ENCODE data around the gene ARHGAP26.
"Not testable (repeated sequence)": the region's sequence is repeated elsewhere in the genome, so short reads cannot be mapped to it uniquely, and the experiment has no call there.

Gene ARHGAP26

DNA sequence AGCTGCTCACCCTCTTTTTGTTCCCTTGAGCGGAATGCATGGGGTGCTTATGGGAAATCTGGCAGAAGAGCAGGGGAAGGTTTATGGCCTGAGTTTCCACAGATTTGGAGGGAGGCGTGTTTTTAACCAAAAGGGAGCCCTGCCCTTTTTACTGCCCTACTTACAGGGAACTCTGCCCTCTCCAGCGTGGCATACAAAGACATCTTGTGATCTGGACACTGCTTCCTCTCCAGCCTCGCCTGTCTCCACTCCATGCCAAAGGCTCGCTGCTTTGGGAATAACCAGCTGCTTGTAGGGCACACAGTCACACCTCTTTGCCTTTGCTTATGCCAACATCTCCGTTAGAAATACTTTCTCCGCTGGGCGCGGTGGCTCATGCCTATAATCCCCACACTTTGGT, 314.2 kb downstream of the ARHGAP26 start:
- H3K9ac ChIP-seq (ENCODE audit: low read depth in 1 of 2, low read length in 2 of 2): no peak overlapping the region

DNA sequence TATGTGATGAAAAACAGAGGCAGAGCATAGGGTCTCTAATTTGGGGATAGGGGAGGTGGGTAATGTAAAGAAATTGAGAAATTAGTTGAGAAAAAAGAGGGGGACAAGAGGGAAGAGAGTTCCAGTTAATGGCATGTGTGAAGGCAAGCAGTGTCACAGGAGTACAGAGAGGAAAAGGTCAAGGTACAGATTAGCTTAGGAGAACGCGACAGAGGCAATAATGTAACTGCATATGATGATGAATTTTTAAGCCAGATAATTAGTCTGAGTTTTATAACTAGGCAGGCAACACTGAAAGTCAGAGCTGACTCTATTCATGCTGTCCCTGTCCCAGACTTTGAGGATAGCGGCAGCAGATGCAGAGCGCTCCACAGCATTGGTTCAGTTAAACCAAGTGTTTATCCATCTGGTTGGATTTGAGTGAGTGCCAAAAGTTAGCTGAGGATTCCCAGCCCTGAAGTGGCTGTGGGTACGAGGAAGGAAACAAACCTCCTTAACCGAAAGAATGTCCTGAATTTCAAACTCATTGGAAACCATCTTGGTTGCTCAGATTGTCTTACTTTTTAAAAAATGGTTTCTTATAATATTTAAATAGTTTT, 315.2 kb downstream of the ARHGAP26 start:
- H3K4me1 ChIP-seq (ENCODE audit: control insufficient read depth in 1 of 2, insufficient read depth in 2 of 2, low read length in 2 of 2): peaks cover 5 to 7% of the 10 kb centered on the region in 2 donors
- peaks cover 0 to 3% of the 10 kb centered on the region in 2 donors for H3K36me3 ChIP-seq (ENCODE audit: control insufficient read depth in 1 of 2, insufficient read depth in 2 of 2, low read length in 2 of 2)
- peak overlapping the region in 1 of 2 donors; percentile 21 for H3K4me3 ChIP-seq (ENCODE audit: low read depth in 1 of 2, low read length in 2 of 2)
- no peaks in the 10 kb centered on the region for H3K9me3 ChIP-seq (ENCODE audit: control insufficient read depth in 1 of 2, low read length in 2 of 2)
- no peak overlapping the region for H3K27ac ChIP-seq (ENCODE audit: low read depth, low read length)
- no peak overlapping the region for H3K9ac ChIP-seq (ENCODE audit: low read depth in 1 of 2, low read length in 2 of 2)
- H3K27me3 ChIP-seq (ENCODE audit: control insufficient read depth in 1 of 2, insufficient read depth in 2 of 2, low read length in 2 of 2): no peaks in the 10 kb centered on the region

More for the DNA sequence above, 314.2 kb downstream of the ARHGAP26 start:
- Histone ChIP-seq H3K27me3 (ENCODE audit: control insufficient read depth in 1 of 2, insufficient read depth in 2 of 2, low read length in 2 of 2) (no peaks in the 10 kb centered on the region), H3K9me3 (ENCODE audit: control insufficient read depth in 1 of 2, low read length in 2 of 2) (no peaks in the 10 kb centered on the region), H3K36me3 (ENCODE audit: control insufficient read depth in 1 of 2, insufficient read depth in 2 of 2, low read length in 2 of 2) (peaks cover 0 to 3% of the 10 kb centered on the region in 2 donors), H3K4me1 (ENCODE audit: control insufficient read depth in 1 of 2, insufficient read depth in 2 of 2, low read length in 2 of 2) (peaks cover 5 to 7% of the 10 kb centered on the region in 2 donors), H3K4me3 (ENCODE audit: low read depth in 1 of 2, low read length in 2 of 2) (no peak overlapping the region), H3K27ac (ENCODE audit: low read depth, low read length) (no peak overlapping the region)

DNA sequence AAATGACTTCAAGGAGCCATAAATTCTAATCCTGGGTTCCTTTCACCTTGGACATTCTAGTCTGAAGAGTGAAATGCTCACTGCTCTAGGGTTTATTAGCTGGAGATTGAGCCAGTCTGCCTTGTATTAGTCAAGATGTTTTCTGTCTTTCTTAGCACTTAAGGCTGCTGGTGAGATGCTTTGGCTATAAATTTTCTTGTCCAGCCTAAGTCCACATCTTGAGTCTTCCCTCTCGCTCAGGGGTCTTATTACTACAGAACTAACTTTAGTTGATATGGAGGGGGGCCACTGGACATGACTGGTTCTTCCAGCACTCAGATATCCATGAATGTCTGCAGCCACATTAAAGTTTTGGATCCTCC, 316.4 kb downstream of the ARHGAP26 start:
- no peak overlapping the region for H3K27ac ChIP-seq (ENCODE audit: low read depth, low read length)
- H3K4me1 ChIP-seq (ENCODE audit: control insufficient read depth in 1 of 2, insufficient read depth in 2 of 2, low read length in 2 of 2): peaks cover 5 to 7% of the 10 kb centered on the region in 2 donors
- peaks cover 0 to 3% of the 10 kb centered on the region in 2 donors for H3K36me3 ChIP-seq (ENCODE audit: control insufficient read depth in 1 of 2, insufficient read depth in 2 of 2, low read length in 2 of 2)
- H3K4me3 ChIP-seq (ENCODE audit: low read depth in 1 of 2, low read length in 2 of 2): no peak overlapping the region
- H3K9me3 ChIP-seq (ENCODE audit: control insufficient read depth in 1 of 2, low read length in 2 of 2): no peaks in the 10 kb centered on the region
- H3K27me3 ChIP-seq (ENCODE audit: control insufficient read depth in 1 of 2, insufficient read depth in 2 of 2, low read length in 2 of 2): no peaks in the 10 kb centered on the region
- H3K9ac ChIP-seq (ENCODE audit: low read depth in 1 of 2, low read length in 2 of 2): no peak overlapping the region

DNA sequence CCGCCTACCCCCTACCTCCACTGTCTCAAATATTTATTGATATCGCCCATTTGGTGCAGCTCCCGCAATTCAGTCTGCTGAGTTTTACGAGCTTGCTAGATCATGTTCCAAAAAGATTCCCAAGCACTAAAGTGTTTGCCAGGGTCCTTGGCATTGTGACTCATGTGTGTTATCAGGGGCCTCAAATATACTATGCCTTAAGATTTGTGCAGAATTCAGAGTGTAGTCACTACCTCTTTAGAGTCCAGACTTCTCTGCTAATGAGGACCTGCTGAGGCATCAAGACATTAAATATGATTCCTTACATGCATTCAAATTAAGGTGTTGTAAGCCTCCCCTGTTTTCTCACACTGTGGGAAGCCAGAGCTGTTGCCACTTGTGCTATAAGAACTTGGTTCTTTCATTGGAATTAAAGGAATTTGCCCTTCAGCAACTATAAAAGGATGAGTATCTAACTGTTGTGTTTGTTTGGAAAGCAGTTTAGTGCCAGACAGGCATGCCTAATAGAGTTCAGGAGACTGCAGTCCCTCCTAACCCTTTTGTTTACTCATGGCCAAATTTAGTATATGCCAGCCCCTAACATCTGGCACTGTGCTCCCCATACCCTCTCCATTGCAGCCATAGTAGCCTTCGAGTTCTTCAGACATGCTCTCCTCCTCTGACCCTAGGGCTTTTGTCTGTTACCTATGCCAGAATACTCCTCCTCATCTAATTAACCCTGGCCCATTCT, 316.9 kb downstream of the ARHGAP26 start:
- Histone ChIP-seq H3K9me3 (ENCODE audit: control insufficient read depth in 1 of 2, low read length in 2 of 2) (no peaks in the 10 kb centered on the region), H3K4me1 (ENCODE audit: control insufficient read depth in 1 of 2, insufficient read depth in 2 of 2, low read length in 2 of 2) (peaks cover 5 to 7% of the 10 kb centered on the region in 2 donors), H3K4me3 (ENCODE audit: low read depth in 1 of 2, low read length in 2 of 2) (no peak overlapping the region), H3K36me3 (ENCODE audit: control insufficient read depth in 1 of 2, insufficient read depth in 2 of 2, low read length in 2 of 2) (peaks cover 0 to 3% of the 10 kb centered on the region in 2 donors), H3K27ac (ENCODE audit: low read depth, low read length) (no peak overlapping the region), H3K27me3 (ENCODE audit: control insufficient read depth in 1 of 2, insufficient read depth in 2 of 2, low read length in 2 of 2) (no peaks in the 10 kb centered on the region), H3K9ac (ENCODE audit: low read depth in 1 of 2, low read length in 2 of 2) (no peak overlapping the region)

DNA sequence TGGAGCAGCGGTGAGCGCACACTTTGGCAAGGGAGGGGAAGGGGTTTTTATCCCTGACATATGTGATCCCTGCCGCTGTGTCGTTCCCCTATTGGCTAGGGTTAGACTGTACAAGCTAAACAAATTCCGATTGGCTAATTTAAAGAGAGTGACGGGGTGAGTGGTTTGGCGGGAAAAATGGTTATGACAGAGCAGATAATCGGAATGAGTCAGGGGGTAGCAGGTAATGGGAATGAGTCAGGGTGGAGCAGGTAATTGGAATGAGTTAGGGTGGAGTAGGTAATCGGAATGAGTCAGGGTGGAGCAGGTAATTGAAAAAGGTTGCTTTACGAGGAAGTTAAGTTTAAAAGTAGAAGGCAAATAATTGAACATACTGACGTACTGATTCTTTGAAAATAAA, 318.5 kb downstream of the ARHGAP26 start:
- not testable (repeated sequence) for H3K4me1 ChIP-seq (ENCODE audit: control insufficient read depth in 1 of 2, insufficient read depth in 2 of 2, low read length in 2 of 2); H3K4me3 ChIP-seq (ENCODE audit: low read depth in 1 of 2, low read length in 2 of 2); H3K9me3 ChIP-seq (ENCODE audit: control insufficient read depth in 1 of 2, low read length in 2 of 2); H3K9ac ChIP-seq (ENCODE audit: low read depth in 1 of 2, low read length in 2 of 2); H3K27ac ChIP-seq (ENCODE audit: low read depth, low read length); H3K36me3 ChIP-seq (ENCODE audit: control insufficient read depth in 1 of 2, insufficient read depth in 2 of 2, low read length in 2 of 2); H3K27me3 ChIP-seq (ENCODE audit: control insufficient read depth in 1 of 2, insufficient read depth in 2 of 2, low read length in 2 of 2)

DNA sequence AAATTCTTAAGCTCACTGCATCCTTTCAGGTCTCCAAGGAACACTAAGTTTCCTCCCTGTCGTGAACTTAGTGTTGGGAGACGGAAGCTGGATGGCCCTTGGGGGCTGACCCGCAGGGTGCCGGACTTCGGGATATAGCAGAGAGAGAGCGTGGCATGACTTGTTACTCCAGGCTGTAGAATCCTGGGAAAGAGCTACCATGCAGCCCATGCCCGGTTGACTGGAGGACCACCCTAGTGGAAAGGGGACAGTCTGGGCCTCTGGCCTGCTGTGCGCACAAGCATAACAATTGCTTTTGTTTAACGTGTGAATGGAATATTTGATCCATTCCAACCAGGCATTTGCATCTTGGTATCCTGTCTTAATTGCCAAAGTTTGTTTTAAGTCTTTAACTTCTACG, 319.9 kb downstream of the ARHGAP26 start:
- H3K27ac ChIP-seq (ENCODE audit: low read depth, low read length); H3K4me1 ChIP-seq (ENCODE audit: control insufficient read depth in 1 of 2, insufficient read depth in 2 of 2, low read length in 2 of 2); H3K36me3 ChIP-seq (ENCODE audit: control insufficient read depth in 1 of 2, insufficient read depth in 2 of 2, low read length in 2 of 2); H3K9me3 ChIP-seq (ENCODE audit: control insufficient read depth in 1 of 2, low read length in 2 of 2); H3K9ac ChIP-seq (ENCODE audit: low read depth in 1 of 2, low read length in 2 of 2); H3K4me3 ChIP-seq (ENCODE audit: low read depth in 1 of 2, low read length in 2 of 2); H3K27me3 ChIP-seq (ENCODE audit: control insufficient read depth in 1 of 2, insufficient read depth in 2 of 2, low read length in 2 of 2): not testable (repeated sequence)

DNA sequence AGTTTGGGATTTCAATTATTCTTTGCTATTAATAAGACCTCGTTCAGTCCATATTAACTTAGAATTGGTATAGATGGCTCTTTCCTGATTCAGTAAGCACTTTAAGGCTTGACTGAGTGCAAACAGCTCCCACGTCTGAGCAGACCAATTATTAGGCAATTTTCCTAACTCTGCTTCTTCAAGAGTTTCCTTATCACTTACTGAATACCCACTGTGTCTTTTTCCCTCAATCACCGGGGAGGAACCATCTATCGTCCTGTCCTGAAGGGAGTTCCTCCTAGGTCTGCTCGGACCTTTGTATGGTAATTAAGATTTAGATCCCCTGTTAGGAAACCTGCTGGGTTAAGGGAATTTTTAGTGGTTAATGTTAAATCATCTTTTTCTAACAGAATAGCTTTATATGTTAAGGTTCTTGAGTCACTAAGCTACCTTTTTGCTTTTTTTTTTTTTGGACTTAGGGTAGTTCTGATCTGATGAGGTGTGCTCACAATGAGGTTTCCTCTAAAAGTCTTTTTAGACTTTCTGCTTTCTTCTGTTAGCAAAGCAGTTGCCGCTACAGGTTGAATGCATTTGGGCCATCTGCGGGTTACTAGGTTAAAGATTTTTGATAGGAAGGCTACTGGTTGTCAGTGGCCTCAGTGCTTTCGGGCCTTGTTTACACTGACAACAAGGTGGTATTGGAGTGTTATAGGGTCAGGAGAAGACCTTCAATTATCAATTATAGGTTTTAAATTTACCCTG, 322.7 kb downstream of the ARHGAP26 start:
- not testable (repeated sequence) for H3K27ac ChIP-seq (ENCODE audit: low read depth, low read length); H3K27me3 ChIP-seq (ENCODE audit: control insufficient read depth in 1 of 2, insufficient read depth in 2 of 2, low read length in 2 of 2); H3K9ac ChIP-seq (ENCODE audit: low read depth in 1 of 2, low read length in 2 of 2); H3K36me3 ChIP-seq (ENCODE audit: control insufficient read depth in 1 of 2, insufficient read depth in 2 of 2, low read length in 2 of 2); H3K4me3 ChIP-seq (ENCODE audit: low read depth in 1 of 2, low read length in 2 of 2); H3K4me1 ChIP-seq (ENCODE audit: control insufficient read depth in 1 of 2, insufficient read depth in 2 of 2, low read length in 2 of 2); H3K9me3 ChIP-seq (ENCODE audit: control insufficient read depth in 1 of 2, low read length in 2 of 2)

DNA sequence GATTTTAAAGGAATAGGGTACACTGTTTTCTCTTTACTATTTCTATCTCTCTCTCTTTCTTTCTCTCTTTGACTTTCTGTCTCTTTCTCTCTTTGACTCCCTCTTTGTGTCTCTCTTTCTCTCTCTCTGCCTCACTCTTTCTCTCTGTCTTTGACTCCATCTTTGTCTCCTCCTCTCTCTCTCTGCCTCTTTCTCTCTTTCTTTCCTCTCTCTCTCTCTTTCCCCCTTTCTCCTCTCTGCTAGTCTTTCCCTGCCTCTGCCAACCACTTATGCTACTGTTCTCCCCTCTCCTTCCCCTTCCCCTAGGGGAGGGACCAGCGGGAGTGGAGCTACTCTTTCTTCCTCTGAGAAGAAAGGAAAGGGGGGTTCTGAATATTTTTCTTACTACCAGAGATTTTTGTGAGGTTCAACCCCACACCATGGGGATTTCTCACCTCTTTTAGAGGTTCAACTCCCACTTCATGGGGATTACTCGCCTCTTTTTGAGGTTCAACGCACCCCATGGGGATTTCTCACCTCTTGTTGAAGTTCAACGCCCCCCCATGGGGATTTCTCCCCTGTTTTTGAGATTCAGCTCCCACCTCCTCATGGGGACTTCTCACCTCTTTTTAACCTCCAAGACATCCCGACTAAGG, 323.4 kb downstream of the ARHGAP26 start:
- H3K4me3 ChIP-seq (ENCODE audit: low read depth in 1 of 2, low read length in 2 of 2): no peak overlapping the region
- H3K27ac ChIP-seq (ENCODE audit: low read depth, low read length): no peak overlapping the region
- no peaks in the 10 kb centered on the region for H3K36me3 ChIP-seq (ENCODE audit: control insufficient read depth in 1 of 2, insufficient read depth in 2 of 2, low read length in 2 of 2)
- no peaks in the 10 kb centered on the region for H3K27me3 ChIP-seq (ENCODE audit: control insufficient read depth in 1 of 2, insufficient read depth in 2 of 2, low read length in 2 of 2)
- H3K9me3 ChIP-seq (ENCODE audit: control insufficient read depth in 1 of 2, low read length in 2 of 2): no peaks in the 10 kb centered on the region
- H3K4me1 ChIP-seq (ENCODE audit: control insufficient read depth in 1 of 2, insufficient read depth in 2 of 2, low read length in 2 of 2): no peaks in the 10 kb centered on the region
- H3K9ac ChIP-seq (ENCODE audit: low read depth in 1 of 2, low read length in 2 of 2): no peak overlapping the region

DNA sequence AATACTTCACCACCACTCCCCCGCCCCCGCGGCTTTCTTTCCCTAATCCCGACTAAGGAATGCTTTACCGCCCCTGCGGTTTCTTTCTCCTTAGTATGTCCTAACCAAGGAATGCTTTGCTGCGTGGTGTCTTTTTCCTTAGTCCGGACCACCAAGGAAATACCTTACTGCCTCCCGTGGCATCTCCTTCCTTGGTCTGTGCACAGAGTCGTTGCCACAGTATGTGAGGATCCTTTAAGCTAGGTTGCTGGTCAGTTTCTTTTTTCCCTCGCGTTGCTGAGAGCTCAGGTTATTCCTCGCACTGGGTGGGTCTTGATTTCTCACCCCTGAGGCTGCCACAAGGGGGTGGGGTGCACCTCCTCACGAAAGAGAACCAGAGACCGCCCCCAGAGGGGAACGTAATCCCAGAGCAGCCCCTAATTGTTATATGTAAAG, 323.9 kb downstream of the ARHGAP26 start:
- Histone ChIP-seq H3K9me3 (ENCODE audit: control insufficient read depth in 1 of 2, low read length in 2 of 2) (no peaks in the 10 kb centered on the region), H3K27me3 (ENCODE audit: control insufficient read depth in 1 of 2, insufficient read depth in 2 of 2, low read length in 2 of 2) (no peaks in the 10 kb centered on the region), H3K27ac (ENCODE audit: low read depth, low read length) (no peak overlapping the region), H3K36me3 (ENCODE audit: control insufficient read depth in 1 of 2, insufficient read depth in 2 of 2, low read length in 2 of 2) (no peaks in the 10 kb centered on the region), H3K4me3 (ENCODE audit: low read depth in 1 of 2, low read length in 2 of 2) (no peak overlapping the region), H3K4me1 (ENCODE audit: control insufficient read depth in 1 of 2, insufficient read depth in 2 of 2, low read length in 2 of 2) (no peaks in the 10 kb centered on the region), H3K9ac (ENCODE audit: low read depth in 1 of 2, low read length in 2 of 2) (no peak overlapping the region)

DNA sequence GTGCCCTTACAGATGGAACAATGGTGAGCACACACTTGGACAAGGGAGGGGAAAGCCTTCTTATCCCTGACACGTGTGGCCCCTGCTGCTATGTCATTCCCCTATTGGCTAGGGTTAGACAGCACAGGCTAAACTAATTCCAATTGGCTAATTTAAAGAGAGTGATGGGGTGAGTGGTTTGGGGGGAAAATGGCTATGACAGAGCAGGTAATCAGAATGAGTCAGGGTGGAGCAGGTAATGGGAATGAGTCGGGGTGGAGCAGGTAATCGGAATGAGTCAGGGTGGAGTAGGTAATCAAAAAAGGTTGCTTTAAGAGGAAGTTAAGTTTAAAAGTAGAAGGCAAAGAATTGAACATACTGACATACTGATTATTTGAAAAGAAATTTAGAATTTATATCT, 324.4 kb downstream of the ARHGAP26 start:
- not testable (repeated sequence) for H3K9ac ChIP-seq (ENCODE audit: low read depth in 1 of 2, low read length in 2 of 2); H3K27ac ChIP-seq (ENCODE audit: low read depth, low read length); H3K27me3 ChIP-seq (ENCODE audit: control insufficient read depth in 1 of 2, insufficient read depth in 2 of 2, low read length in 2 of 2); H3K4me3 ChIP-seq (ENCODE audit: low read depth in 1 of 2, low read length in 2 of 2); H3K4me1 ChIP-seq (ENCODE audit: control insufficient read depth in 1 of 2, insufficient read depth in 2 of 2, low read length in 2 of 2); H3K36me3 ChIP-seq (ENCODE audit: control insufficient read depth in 1 of 2, insufficient read depth in 2 of 2, low read length in 2 of 2); H3K9me3 ChIP-seq (ENCODE audit: control insufficient read depth in 1 of 2, low read length in 2 of 2)

All from duodenal mucosa (tissue), 2 donors.